GM19351 (cell line): ENCODE data around the gene ICAM1.

Experiments used
- ATAC-seq: cut with Tn5 transposase; IDR thresholded peaks from one replicate; pipeline ENCODE4 v1.9.1; 2021; ENCODE audit warnings: mild to moderate bottlenecking, moderate library complexity; ENCODE audit not compliant: unreplicated experiment

The ICAM1 gene

DNA sequence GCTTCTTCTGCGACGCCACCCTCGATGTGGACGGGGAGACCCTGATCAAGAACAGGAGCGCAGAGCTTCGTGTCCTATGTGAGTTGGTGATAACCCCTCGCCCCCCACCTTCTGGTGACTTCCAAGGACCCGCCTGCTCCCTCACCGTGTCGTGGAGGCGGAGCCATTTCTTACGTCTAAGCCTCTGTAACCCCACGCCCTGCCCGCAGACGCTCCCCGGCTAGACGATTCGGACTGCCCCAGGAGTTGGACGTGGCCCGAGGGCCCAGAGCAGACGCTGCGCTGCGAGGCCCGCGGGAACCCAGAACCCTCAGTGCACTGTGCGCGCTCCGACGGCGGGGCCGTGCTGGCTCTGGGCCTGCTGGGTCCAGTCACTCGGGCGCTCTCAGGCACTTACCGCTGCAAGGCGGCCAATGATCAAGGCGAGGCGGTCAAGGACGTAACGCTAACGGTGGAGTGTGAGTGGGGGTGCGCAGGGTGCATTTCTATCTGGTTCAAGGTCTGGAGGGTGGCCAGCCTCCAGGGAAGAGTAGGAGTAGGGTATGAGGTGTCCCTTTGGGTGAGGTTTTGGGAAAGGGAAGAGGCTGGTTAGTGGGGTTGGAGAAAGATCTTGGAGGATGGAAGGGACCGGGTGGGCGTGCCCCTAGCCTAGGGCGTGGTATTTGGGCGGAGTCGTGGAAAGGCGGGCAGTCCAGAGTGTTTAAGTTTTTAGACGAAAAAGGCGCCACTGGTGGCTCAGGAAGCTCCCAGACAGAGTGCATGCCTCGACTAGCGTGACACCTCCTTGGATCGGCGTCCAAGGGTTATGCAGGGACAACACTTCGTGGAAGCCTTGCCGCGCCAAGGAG, 22.1 kb downstream of the ICAM1 start:
- no peak for ATAC-seq

- ATAC-seq = no peak
Measured at GRCh38 chr19:10293637-10294367, 22.9 kb downstream of the ICAM1 start.

GRCh38 chr19:10294368-10294697, 23.4 kb downstream of the ICAM1 start:
- no peak for ATAC-seq

DNA sequence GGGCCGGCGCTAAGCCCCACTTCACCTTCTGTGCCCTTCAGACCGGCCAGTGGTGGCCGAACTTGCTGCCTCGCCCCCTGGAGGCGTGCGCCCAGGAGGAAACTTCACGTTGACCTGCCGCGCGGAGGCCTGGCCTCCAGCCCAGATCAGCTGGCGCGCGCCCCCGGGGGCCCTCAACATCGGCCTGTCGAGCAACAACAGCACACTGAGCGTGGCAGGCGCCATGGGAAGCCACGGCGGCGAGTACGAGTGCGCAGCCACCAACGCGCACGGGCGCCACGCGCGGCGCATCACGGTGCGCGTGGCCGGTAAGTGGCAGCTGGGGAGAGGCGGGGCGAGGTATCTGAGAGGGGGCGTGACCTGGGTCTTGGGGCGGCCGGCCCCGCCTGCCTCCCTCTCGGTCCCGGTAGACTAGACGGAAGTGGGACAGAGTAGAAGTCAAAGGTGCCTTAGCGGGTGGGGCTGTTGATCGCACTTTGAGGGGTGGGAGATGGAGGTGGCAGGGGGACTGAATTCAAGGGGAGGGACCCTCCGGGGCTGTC, 24.5 kb downstream of the ICAM1 start:
- ATAC-seq = no peak

GRCh38 chr19:10295847-10296591, 25.1 kb downstream of the ICAM1 start:
- ATAC-seq = no peak

DNA sequence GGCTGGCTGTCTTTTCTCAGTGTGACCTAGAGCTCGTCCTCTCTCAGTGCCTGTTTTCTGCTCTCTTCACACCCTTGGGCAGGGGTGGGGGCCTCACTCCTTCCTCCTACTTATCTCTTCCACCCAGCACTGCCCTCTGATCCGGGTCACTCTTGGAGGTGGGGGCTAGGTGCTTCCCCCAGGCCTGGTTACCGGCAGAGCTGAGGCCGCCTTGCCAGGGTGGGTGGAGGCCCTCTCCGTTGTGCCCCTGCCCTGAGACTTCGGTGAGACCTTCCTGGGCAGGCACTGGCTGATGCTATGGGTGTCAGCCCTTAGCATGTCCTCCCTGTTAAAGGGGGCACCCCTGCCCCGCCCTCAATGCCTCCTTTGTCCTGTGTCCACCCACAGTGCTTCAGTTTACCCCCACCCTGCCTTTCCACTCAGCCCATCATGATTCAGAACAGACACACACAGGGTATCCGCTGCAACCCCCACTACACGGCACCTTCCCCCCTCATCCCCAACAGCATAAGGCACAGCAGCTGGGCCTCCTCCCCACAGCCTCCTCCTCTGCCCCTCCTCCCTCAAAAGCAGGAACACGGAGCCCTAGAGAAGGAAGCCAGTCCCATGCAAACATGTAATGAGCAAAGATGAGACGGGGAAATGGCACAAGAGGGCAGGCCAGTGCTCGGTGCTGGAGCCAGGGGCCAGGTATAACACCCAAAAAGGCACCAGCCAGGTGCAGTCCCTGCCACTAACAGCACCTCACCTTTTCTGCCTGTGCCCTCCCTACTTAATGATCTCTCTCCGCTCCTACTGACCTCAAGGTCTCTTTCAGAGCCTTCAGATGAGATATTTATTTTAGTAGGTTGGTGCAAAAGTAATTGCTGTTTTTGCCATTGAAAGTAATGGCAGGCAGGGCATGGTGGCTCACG, 28.9 kb downstream of the ICAM1 start:
- ATAC-seq = no peak

DNA sequence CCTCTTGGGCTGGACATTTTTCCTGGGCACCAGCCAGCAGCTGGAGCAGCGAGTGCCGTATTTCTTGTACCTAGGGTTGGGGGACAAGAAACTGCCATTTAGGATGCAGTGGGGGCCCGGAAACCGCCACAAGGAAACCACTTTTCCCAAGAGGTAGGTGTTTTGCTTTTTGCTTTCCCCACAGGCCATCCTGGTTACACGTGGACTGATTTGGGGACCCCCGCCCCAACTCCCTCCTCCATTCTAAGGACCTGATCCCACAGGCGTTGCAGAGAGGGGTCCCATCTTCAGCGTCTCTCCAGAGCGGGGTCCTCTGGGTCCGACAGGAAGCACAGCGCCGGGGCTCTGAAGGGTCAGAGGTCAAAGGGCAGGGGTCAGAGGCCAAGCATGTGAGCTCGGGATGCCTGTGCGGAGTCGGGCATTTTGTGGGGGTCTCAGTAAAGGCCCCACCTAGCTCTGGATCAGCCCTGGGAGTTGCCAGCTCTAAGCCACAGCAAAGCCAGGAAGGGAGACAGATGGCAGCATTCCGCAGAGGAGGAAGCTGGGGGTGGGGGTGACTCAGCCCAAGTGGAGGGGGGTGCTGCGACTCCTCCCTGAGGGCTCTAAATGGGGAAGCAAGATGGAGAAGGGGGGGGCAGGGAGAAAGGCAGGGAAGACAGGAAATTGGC, 34.4 kb downstream of the ICAM1 start:
- no peak for ATAC-seq

GRCh38 chr19:10306327-10306726, 35.4 kb downstream of the ICAM1 start:
- ATAC-seq = no peak

- no peak for ATAC-seq
Measured at GRCh38 chr19:10309423-10309822, 38.5 kb downstream of the ICAM1 start, which contains the start of gene ZGLP1. Gene ZGLP1, minus strand, starts transcription at chr19:10309815.

- ATAC-seq = peak; percentile 44
Measured at GRCh38 chr19:10315335-10316214, 44.7 kb downstream of the ICAM1 start, which contains the start of gene FDX2. Gene FDX2, minus strand, starts transcription at chr19:10316015. Its CDS starts 19 bp downstream, at chr19:10315996.

GRCh38 chr19:10316229-10317044, 45.5 kb downstream of the ICAM1 start:
- no peak for ATAC-seq

GRCh38 chr19:10317045-10317856, 46.3 kb downstream of the ICAM1 start:
- ATAC-seq = no peak

DNA sequence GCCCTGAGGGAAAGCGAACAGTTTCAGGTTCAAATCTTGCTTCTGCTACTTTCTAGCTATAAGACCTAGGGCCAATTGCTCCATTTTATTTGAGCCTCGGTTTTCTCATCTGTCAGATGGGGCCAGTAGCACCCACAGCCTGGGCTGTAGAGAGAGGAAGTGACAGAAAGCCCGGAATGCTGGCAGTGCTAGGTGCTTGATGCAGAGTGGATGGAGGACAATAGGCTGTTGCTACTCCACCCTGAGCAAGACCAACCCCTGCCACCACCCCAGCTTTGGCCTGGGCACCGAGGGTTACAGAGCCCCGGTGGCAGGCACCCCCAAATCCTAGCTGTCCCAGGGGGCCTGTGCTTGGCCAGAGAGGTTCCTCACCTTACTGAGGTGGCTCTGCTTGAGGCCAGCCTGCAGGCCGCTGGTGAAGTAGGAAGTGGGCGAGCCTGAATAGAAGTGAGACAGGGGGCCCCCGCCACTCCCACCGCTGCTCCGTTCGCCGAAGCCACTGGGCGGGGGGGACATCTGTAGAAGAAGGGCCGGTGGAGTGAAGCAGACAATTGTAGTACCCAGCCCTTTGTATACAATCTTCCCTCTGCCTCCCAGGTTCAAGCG, 47.0 kb downstream of the ICAM1 start:
- no peak for ATAC-seq

DNA sequence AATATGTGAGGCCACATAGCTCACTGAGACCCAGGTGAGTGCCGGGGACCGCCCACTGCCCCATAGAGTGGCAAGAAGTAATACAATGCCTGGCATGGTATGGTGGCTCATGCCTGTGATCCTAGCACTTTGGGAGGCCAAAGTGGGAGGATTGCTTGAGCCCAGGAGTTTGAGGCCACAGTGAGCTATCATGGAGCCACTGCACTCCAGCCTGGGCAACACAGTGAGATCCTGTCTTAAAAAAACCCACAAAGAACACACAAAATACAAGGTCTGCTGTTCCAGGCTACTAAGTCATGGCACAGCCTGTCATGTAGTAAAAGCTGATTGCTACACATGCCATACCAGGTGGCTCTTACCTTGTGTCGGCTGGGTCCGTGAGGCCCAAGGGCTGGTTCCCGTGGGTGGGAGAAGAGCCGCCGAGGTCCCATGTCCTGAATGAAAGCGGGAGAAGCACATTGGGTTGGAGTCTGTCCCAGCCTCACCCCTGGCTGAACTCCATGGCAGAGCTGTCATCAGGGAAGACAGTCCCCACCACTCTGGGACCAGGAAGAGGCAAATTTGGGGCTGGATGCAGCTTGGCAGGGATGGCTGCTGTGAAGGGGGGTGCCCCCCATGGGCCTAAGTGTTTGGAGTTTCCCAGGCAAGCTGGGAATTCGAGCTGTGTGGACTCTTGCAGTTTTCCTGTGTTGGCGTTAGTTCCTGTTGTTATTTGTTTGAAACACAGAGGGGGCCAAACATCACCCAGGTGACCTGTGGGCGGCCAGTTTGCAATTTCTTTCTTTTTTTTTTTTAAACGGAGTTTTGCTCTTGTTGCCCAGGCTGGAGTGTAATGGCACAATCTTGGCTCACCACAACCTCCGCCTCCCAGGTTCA, 48.1 kb downstream of the ICAM1 start:
- no peak for ATAC-seq

DNA sequence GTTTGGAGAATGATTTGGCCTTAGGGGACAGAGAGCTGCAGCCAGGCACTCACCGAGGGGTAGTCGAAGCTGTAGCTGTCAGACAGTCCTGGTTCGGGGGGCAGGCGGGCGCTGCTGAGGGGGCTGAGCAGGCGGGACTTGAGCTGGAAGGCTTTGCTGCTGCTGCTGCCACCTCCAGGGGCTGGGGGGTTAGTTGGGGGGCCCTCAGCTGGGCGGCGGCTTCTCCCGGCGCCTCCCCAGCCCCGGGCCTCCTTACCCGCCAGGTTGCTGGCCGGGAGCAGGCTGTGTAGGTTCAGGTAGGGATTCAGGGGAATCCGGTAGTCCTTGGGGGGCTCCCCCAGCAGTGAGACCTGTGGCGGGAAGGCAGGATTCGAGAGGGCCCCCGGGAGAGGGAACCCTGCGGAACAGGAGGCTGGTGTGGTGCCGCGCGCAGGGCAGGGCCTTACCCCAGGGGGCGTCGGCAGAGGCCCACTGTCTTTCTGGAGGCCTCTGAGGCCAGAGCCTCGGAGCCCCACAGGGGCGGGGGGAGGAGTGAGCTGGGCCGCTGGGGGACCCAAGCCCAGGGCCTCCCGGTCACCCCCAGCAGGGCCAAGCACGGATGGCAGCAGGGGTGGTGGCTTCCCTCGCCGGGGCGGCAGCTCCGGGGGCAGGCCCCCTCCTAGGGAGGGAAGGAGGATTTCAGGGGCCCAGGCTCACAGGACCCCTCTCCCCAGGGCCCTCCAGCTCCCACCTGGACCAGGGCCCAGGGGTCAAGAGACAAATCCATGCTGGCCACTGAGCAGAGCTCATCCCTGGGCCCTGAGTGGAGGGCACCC, 49.9 kb downstream of the ICAM1 start:
- ATAC-seq = no peak
